HG02759 (cell line): ENCODE results near the gene TCF4.

Experiments used
- ATAC-seq: cut with Tn5 transposase; IDR thresholded peaks from one replicate; pipeline ENCODE4 v1.9.1; 2021; ENCODE audit warnings: mild to moderate bottlenecking, moderate library complexity; ENCODE audit not compliant: unreplicated experiment

TCF4 gene

DNA sequence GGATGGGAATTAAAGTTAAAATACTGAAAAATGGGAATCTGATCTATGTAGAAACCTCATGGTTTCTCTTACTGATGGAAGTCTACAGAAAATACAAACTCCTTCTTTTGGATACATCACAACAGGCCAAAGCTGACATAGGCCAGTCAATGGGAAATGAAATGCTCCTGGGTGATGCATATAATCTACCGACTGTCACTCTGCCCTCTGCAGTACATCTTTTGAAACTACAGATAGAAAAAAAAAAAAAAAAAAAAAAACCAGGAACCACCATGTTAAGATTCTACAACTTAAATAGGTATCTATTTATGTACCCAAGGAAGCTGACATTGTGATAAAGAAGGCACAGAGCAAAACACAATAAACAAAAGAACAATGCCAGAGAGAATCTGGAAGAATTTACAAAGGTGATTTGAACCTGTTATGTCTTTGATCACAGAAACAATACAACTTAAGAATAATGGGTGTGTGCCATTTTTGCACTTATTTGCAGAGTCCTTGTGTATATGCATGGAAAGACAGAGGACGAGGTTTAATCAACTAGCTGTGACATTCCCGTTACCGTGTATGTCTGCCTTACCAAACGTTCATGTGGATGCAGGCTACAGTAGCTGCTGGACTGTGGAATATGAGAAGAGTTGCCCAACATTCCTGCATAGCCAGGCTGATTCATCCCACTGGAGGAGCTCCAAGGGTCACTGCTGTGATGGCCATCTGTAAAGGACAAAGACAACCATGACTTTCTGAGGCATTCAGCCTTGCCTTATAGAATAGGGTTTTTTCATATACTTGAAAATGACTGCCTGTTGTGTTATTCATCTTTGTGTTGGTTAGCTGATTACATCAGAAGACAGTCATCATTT, 312.7 kb downstream of the TCF4 start:
- no peak for ATAC-seq

DNA sequence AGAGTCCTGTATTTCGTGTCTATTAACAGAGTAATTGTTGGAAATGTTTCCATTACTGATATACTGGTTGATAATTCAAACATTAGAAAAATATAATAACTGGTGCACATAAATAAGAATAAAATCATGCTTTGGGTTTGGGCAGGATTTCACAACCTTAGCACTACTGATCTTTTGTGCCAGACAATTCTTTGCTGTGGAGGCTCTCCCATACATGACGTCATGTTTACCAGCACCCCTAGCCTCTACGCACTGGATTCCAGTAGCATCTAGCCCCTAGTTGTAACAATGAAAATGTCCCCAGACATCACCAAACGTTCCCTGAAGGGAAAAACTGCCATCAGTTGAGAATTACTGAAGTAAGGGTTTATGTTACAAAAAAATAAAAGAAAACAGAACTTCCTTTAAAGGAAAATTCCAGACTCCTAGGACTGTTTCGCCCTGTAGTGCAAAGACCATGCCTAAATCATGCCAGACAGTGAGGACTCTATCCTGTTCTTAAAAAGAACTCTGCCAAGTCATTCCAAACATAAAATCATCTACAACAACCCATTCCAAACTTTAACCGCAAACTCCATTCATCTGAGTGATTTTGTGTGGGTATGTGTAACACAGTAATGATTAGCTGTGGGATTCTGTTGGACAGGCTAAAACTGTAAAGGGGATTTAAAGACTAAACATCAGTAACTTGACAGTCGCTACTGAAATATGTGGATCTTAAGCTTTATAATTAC, 315.3 kb downstream of the TCF4 start:
- no peak for ATAC-seq

DNA sequence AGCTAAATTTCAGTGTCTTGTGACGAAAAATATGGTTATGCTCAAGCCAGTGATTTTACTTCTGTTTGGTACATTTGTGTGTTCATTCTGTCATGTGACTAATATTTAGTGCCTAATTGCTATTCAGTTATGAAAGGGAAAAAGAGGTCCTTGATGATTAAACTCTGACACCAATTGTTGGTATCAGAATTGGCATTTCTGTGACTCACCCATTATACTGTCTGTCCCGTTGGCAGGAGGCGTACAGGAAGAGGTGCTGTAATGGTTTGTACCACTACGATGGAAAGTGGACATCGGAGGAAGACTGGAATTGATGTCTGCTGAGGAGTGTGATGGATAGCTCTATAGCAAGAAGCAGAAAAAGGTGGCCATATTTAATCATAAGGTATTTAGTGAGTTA, 318.4 kb downstream of the TCF4 start:
- ATAC-seq = no peak

DNA sequence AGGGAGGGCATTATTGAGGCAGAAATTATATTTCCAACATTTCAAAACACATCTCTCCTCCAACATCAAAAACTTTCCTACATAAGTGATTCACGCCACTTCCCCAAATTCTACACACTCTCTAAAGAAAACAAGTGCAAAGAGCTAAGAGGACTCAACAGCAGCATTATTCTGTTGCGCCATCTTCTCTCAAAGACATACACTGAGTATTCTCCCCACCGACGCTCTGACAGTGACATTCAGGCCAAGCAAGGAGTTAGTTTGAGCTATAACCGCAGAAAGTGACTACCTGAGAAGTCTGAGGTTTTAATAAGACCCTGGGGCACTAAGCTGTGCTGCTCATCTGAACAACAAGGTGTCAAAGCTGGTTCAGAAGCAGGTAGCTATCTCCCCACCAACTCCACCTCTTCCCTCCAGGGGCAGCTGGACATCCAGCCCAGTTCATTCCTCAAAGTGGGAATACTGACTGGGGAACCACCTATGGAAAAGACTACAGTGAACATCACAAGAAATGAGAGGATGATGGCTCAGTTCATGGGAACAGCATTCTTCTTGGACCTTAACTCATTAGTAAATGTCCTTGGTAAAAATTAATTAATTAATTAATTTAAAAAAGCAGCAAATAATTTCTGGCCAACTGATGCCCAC, 319.2 kb downstream of the TCF4 start:
- peak; percentile 49 for ATAC-seq

DNA sequence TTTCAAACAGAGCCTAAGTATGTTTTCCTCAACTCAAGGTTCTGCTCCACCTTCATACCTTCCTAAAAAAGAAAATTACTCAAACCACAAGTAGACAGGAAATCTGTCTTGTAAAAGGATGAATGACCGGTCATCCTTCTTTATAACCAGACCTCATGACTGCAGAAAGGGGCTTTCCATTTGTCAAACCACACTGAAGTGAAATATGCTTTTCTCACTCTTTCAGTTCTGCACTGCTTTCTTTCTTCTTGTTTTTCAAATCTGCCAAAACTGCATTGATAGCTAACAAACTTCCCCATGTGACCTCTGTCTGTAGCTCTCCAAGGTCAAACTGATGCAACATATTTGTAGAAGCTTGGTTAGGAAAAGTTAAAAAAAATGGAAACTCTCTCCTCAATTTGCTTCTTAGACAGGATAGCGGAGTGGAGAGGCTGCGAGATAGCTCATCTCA, 319.8 kb downstream of the TCF4 start:
- peak; percentile 76 for ATAC-seq

DNA sequence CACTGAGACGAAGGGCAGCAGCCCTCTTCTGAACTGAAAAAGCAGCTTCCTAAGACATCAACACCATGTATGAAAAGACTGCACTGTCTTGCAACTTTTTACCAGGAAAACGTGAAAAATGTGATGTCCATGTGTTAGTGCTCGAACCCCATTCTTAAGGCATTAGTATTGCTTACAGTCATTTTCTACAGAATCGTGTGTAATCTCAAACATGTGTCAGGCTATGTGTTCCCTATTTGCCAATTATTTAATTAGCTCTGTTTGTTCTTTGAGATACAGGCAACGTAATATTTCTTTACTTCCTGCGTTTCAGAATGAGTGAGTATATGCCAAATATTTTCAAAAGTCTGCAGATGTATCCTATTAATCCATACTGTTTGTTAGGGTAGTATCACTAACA, 321.0 kb downstream of the TCF4 start:
- no peak for ATAC-seq

DNA sequence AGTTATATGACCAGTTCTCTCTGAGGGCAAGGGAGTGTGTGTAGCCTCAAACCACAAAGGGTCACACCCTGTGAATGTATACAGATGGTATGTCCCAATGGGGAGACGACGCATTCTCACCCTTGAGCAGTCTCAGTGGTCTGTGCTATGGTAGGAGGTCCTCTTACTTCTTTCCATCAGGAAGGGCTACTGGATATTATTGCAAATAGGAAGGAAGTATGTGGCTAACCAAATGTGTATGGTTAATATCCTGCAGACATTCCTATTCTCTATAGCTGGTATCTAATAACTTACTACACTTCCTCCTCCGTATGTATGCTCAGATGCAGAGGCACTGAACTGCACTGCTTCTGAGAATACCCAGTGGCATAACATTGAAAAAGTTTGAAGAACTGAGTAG, 322.0 kb downstream of the TCF4 start:
- ATAC-seq = peak; percentile 51

DNA sequence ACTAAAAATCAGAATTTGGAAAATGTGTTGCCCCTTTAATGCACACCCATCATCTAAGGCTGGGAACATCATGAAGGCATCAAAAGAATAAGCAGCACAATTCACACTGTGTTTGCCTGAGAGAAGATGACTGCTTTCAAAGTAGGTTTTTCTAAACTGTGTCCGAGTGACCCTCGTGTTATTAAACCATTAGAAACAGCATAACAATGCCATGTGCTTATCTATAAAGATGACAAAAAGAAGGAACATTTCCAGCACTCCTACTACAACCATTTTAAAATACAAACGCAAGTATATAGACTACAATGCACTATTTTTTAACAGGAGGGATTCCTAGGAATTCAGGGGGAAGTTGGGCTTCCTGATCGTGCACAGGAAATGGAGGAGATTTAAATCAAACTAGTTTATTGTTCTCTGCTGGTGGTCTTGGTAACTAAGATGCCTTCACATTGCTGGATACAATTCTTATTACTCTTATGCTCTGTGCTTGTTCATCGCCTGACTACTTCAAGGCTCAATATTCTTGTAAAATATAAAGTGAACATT, 322.8 kb downstream of the TCF4 start:
- no peak for ATAC-seq

DNA sequence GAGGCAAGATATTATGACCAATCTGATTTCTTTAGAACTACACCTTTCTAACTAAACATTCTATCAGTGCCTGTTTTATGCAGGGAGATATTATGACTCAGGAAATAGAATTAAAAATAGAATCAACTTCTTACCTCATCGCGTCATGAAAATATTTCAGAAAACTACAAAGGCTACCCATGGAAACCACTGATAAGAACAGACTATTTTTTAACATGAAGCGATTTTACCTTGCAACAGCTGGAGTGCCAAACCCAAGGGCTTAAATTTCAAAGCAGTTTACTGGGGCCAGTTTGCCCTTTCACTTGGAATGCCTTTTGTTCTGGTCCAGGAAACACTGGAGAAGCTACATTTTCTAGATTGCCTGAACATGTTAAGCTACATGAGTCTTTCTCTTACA, 323.9 kb downstream of the TCF4 start:
- ATAC-seq = no peak

DNA sequence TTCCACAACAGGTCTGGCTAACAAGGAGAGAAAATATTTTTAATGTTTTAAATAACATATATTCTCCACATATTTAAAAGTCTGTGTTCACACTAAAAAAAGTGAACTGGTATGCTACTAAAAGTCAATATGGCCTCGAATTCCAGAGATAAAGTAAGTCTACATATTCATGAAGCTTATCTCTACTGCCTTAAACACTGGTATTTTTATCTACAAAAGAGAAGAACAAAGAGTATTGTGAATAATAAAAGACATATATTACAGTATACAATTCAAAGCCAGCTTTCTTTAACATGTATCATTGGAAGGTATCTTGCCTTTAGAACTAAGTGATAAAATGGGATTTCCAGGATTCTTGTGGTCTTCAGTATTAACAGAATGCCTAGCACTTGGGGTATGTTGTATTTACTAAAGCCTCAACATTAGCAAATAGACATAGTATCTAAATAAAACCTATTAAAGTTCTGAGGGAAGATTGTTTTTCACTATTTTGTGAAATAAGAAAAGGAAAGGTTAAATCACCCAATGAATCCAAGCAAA, 325.9 kb downstream of the TCF4 start:
- no peak for ATAC-seq

DNA sequence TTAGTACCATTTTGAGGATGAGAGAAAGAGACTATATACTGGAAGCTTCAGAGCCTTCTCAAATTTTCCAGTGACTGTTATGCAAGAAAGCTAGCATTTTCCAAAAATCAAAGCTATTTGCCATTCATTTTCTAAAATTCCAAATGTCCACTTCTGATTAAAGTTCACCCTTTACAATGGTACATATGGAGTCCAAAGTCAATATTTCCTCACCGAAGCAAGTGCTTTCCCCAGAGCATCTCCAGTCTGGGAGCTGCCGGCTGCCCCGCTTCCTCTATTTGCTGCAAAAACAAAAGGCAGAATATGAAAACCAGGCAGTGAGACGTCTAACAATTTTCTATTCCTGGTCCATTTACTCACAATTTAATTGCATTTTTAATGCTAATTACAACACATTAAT, 326.7 kb downstream of the TCF4 start:
- no peak for ATAC-seq

DNA sequence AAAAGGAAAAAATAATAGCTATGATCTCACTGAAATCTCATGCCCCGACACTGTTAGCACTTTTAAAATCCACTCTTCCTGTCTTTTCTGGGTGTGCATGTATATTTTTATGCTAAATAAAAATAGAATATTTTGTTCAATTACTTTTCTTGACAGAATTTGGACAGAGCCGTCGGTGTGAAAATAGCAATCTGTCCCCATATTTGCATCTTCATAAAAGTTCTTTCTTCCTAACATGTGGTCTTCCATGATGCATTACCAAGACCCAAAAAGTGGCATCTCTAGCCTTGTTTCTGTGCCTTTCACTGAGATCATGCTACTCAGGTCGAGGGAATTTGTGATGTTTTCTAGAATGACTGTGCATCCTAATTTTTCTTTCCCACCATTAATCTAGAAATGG, 329.9 kb downstream of the TCF4 start:
- no peak for ATAC-seq

DNA sequence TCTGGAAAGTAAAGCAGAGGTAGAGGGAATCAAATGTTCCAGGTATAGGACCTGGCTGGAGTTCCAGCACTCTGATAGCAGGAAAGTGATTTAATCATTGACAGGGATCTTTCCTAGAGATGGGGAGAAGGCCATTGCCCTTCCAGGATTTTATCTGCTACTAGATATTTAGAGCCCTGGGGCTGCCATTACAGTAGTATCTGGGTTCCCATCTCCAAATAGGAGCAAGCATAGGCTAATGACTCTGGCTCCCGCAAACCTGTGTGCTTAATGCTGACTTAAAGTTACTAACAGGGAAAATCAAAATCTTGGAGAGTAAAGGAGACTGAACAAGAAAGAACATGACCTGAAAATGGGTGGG, 331.1 kb downstream of the TCF4 start:
- ATAC-seq = no peak

DNA sequence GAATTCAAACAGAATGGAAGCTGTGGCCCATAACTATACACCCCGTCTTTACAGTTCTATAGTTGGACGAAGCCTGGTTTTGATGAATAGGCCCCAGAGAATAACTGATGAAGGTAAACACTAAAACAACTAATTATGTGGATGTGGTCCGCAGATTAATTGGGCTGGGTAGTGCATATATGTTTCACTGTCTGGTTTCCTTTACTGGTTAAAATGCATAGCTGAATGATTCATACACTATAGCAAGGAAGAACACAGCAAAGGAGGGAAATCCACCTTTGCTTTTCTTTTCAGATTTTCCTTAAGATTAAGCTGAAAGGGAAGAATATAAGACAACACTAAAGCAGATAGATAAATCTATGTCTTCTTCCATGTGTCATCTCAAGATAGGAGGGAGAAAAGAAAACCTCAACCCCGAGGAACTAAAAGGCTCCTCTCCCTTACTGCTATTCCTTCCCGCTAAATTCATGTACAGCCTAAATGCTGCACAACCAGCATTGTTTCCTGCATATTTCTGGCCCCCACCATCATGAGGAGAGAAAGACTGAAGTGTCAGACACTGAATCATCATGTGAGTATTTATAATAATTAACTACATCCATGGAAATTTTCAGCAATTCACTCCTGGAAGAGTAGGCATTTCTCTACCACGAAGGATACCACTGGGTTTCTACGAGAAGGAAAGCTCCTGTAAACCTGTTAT, 331.6 kb downstream of the TCF4 start:
- no peak for ATAC-seq

DNA sequence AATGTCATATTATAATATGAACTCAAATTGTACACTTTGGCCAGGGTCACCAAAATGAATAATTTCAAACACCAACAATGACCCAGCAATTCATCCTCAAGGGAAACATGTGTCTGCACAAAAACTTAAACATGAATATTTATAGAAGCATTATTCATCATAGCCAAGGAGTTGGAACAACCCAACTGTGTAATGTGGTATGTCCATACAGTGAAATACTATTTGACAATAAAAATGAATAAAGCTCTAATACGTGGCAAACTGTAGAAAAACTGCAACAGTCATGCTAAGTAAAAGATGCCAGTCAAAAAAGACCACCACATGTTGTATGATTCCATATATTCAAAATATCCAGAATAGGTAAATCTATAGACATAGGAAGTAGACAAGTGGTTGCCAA, 334.2 kb downstream of the TCF4 start:
- ATAC-seq = no peak

DNA sequence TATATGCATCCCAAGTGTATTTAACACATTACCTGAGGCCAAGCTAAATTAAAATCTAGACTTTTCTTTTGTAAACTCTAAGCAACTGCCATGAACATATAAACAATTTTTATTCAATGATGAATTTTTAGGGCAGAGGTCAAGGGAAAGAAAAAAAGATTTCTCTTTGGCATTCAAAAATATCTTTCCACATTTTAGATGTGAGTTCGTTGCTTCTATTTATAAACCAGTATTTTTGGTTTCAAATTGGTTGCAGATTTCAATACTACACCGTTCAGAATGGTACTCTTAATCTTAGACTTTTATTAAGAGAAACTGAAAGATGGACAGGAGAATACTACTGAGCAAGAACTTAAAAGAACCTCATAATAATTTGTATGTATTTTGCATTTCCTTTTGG, 335.1 kb downstream of the TCF4 start:
- peak; percentile 31 for ATAC-seq

DNA sequence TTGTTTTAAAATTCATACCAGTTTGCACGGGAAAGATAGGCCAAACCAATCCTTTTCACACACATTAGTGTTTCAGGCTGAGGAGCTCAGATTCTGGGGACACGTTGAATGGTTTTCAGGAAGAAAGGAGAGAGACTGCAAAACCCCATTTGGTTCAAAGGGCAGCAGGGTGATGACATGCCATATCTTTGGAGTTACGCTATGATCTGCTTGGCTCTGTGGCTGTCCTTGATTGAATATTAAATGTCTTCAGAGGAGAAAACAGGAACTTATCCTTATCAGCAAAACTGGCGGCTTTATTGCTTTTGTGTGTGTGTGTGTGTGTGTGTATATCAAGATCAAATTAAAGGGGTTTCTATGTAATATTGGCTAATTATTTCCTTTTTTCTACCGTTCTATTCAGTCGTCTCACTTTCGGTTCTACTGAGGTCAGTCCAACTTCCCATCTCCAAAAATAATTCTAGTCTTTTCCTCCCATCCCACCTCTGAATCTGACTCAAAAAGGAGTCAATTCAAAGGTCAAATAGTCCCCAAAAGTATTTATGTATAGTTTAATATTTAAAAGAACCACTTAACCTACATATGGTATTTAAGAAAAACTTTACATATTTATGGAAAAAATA, 335.8 kb downstream of the TCF4 start:
- no peak for ATAC-seq

DNA sequence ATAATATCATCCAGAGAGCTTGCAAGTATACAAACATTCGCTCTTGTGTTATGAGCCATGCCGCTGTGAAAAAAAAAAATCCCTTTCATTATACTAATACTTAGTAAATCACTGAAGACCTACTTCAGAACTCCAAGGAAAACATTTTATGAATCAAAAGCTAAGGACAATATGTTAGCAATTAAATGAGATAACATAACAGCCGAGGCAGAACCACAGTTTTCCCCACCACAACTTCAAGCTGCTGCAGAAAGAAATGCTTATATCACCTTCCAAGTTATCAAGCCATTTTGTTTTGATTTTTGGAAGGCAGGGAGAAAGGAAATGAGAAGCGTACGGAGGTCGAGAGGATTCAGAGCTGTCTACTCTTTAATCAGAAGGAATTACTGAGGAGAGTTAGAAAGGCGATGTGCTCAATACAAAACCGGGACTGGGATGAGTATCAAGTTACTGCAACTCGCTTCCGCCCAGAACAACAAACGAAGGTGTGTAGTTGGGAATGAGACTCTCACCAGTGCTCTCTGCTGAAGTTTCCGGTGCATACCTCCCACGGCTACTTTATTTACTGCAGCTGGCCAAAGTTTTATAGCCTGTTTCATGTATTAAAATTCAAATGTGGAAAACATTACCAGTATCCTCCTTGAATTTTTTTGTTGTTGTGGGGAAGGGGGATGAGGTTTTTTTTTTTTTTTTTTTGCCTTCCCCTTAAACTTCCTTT, 336.6 kb downstream of the TCF4 start:
- ATAC-seq = no peak

DNA sequence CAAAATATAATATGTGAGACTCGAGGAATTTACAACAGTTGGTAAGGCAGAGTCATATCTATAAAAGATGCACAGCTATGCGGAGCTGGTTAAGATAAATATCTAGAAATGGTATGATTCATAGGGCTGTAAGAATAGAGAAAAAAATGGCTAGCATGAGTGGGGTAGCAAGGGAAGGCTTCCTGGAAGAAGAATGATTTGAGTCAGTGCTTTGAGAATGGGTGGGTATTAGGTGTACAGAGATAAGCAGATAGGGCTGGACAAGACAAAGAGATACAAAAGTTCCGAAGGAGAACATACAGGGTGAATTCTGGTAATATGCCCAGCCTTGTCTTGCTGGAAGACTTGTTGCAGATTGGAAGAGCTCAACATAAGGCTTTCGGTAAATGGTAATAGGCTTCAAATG, 337.2 kb downstream of the TCF4 start:
- ATAC-seq = peak; percentile 36

DNA sequence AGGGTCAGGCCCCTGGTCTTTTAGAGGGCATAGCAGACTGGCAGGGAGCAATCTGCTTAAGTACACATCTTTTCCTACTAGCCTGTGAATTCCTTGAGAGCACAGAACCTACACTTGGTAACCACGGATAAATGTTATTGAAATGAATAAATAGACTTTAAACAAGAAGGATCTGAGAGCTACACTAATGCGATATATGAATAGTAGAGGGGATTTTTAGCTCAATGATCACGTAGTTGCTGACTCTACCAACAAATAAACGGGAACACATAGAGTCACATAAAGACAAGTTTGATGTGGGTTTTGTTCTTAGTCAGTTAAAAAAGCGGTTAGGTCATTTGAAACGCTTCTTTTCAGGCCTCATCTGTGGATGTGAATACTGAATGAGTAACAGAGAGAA, 338.4 kb downstream of the TCF4 start:
- peak; percentile 52 for ATAC-seq
